ENCODE measurements around the gene PSMB7. TPM values are rescaled to one million over a fixed set of nuclear protein-coding genes. Genes with fewer than 3 reads are reported as not detected.

PSMB7 gene
- total RNA-seq, 1 experiment from 2014 or later: 403 TPM

GRCh38 chr9:124335320-124335707 lies 79.9 kb downstream of the PSMB7 start:
- Histone ChIP-seq H3K27me3 (no peaks in the 10 kb centered on the region), H3K9me3 (replicated peaks) (no peaks in the 10 kb centered on the region), H3K4me1 (peaks cover 25% of the 10 kb centered on the region), H3K27ac (no peak overlapping the region), H3K36me3 (peaks cover 3% of the 10 kb centered on the region; the same call in 1 of the 2 replicates), H3K4me3 (no peak overlapping the region)
- DNase-seq: no peak

- no peak for DNase-seq
- Histone ChIP-seq H3K4me1 (peaks cover 27% of the 10 kb centered on the region), H3K4me3 (no peak overlapping the region), H3K36me3 (peaks cover 3% of the 10 kb centered on the region; the same call in 1 of the 2 replicates), H3K27me3 (no peaks in the 10 kb centered on the region), H3K9me3 (replicated peaks) (no peaks in the 10 kb centered on the region), H3K27ac (no peak overlapping the region)
Measured at GRCh38 chr9:124334568-124335319, 80.5 kb downstream of the PSMB7 start.

GRCh38 chr9:124333203-124333579 lies 82.1 kb downstream of the PSMB7 start:
- no peak for DNase-seq
- Histone ChIP-seq H3K27me3 (no peaks in the 10 kb centered on the region), H3K36me3 (peaks cover 3% of the 10 kb centered on the region), H3K4me1 (peaks cover 29% of the 10 kb centered on the region), H3K9me3 (replicated peaks) (no peaks in the 10 kb centered on the region), H3K4me3 (no peak overlapping the region; the same call in 1 of the 2 replicates), H3K27ac (peak overlapping the region; percentile 78; the same call in 1 of the 2 replicates)

GRCh38 chr9:124332361-124333202 lies 82.7 kb downstream of the PSMB7 start:
- H3K27me3 ChIP-seq: no peaks in the 10 kb centered on the region
- H3K9me3 ChIP-seq (replicated peaks): no peaks in the 10 kb centered on the region
- peaks cover under 1% of the 10 kb centered on the region for H3K36me3 ChIP-seq
- peak overlapping the region; percentile 78 for H3K27ac ChIP-seq
- H3K4me3 ChIP-seq: peak overlapping the region; percentile 35
- peak; percentile 99 for DNase-seq
- H3K4me1 ChIP-seq: peaks cover 29% of the 10 kb centered on the region

- Histone ChIP-seq H3K27me3 (no peaks in the 10 kb centered on the region), H3K27ac (peak overlapping the region; percentile 78), H3K4me3 (no peak overlapping the region), H3K4me1 (peaks cover 29% of the 10 kb centered on the region), H3K9me3 (replicated peaks) (no peaks in the 10 kb centered on the region), H3K36me3 (no peaks in the 10 kb centered on the region; the same call in 1 of the 2 replicates)
- DNase-seq: no peak
Measured at GRCh38 chr9:124331580-124331979, 83.7 kb downstream of the PSMB7 start.

GRCh38 chr9:124330011-124330697 lies 85.1 kb downstream of the PSMB7 start:
- H3K4me3 ChIP-seq: no peak overlapping the region

GRCh38 chr9:124329206-124329792 lies 85.9 kb downstream of the PSMB7 start:
- H3K27ac ChIP-seq: no peak overlapping the region
- no peak overlapping the region for H3K4me3 ChIP-seq
- no peak for DNase-seq
- H3K27me3 ChIP-seq: no peaks in the 10 kb centered on the region
- H3K36me3 ChIP-seq: no peaks in the 10 kb centered on the region; the same call in 1 of the 2 replicates
- H3K9me3 ChIP-seq (replicated peaks): no peaks in the 10 kb centered on the region
- peaks cover 29% of the 10 kb centered on the region for H3K4me1 ChIP-seq

More at GRCh38 chr9:124330011-124330697, 85.1 kb downstream of the PSMB7 start:
- no peaks in the 10 kb centered on the region for H3K27me3 ChIP-seq
- peak; percentile 66 to 70 for DNase-seq
- H3K9me3 ChIP-seq (replicated peaks): no peaks in the 10 kb centered on the region
- H3K27ac ChIP-seq: peak overlapping the region; percentile 23
- no peaks in the 10 kb centered on the region; the same call in 1 of the 2 replicates for H3K36me3 ChIP-seq
- H3K4me1 ChIP-seq: peaks cover 29% of the 10 kb centered on the region

- Histone ChIP-seq H3K36me3 (no peaks in the 10 kb centered on the region; the same call in 1 of the 2 replicates), H3K4me1 (peaks cover 28% of the 10 kb centered on the region)
Measured at GRCh38 chr9:124328285-124328684, 87.0 kb downstream of the PSMB7 start.

GRCh38 chr9:124327491-124327890 lies 87.8 kb downstream of the PSMB7 start:
- peaks cover 25% of the 10 kb centered on the region for H3K4me1 ChIP-seq
- H3K27me3 ChIP-seq: no peaks in the 10 kb centered on the region
- H3K4me3 ChIP-seq: no peak overlapping the region
- no peak for DNase-seq
- H3K36me3 ChIP-seq: no peaks in the 10 kb centered on the region; the same call in 1 of the 2 replicates
- H3K9me3 ChIP-seq (replicated peaks): no peaks in the 10 kb centered on the region
- H3K27ac ChIP-seq: no peak overlapping the region

More at GRCh38 chr9:124328285-124328684, 87.0 kb downstream of the PSMB7 start:
- DNase-seq: no peak
- Histone ChIP-seq H3K9me3 (replicated peaks) (no peaks in the 10 kb centered on the region), H3K27me3 (no peaks in the 10 kb centered on the region), H3K27ac (no peak overlapping the region), H3K4me3 (no peak overlapping the region)

GRCh38 chr9:124326378-124326777 lies 88.9 kb downstream of the PSMB7 start:
- H3K9me3 ChIP-seq (replicated peaks): no peaks in the 10 kb centered on the region
- H3K36me3 ChIP-seq: no peaks in the 10 kb centered on the region; the same call in 1 of the 2 replicates
- H3K27me3 ChIP-seq: no peaks in the 10 kb centered on the region
- no peak overlapping the region for H3K27ac ChIP-seq
- no peak for DNase-seq
- H3K4me3 ChIP-seq: no peak overlapping the region
- peaks cover 24% of the 10 kb centered on the region for H3K4me1 ChIP-seq

- no peaks in the 10 kb centered on the region for H3K27me3 ChIP-seq
- H3K36me3 ChIP-seq: no peaks in the 10 kb centered on the region; the same call in 1 of the 2 replicates
- no peak overlapping the region for H3K4me3 ChIP-seq
- H3K9me3 ChIP-seq (replicated peaks): no peaks in the 10 kb centered on the region
- DNase-seq: no peak
- peaks cover 24% of the 10 kb centered on the region for H3K4me1 ChIP-seq
- H3K27ac ChIP-seq: no peak overlapping the region
Measured at GRCh38 chr9:124325816-124326215, 89.4 kb downstream of the PSMB7 start.

- Histone ChIP-seq H3K9me3 (replicated peaks) (no peaks in the 10 kb centered on the region), H3K27ac (no peak overlapping the region), H3K4me3 (no peak overlapping the region), H3K36me3 (no peaks in the 10 kb centered on the region; the same call in 1 of the 2 replicates), H3K27me3 (no peaks in the 10 kb centered on the region), H3K4me1 (peaks cover 14% of the 10 kb centered on the region)
- no peak for DNase-seq
Measured at GRCh38 chr9:124323904-124324303, 91.3 kb downstream of the PSMB7 start.

- peaks cover 2% of the 10 kb centered on the region; the same call in 1 of the 2 replicates for H3K36me3 ChIP-seq
- peak; percentile 51 to 77 for DNase-seq
- peaks cover 14% of the 10 kb centered on the region for H3K4me1 ChIP-seq
- no peaks in the 10 kb centered on the region for H3K27me3 ChIP-seq
- H3K4me3 ChIP-seq: no peak overlapping the region
- peak overlapping the region; percentile 18; the same call in 1 of the 2 replicates for H3K27ac ChIP-seq
- H3K9me3 ChIP-seq (replicated peaks): no peaks in the 10 kb centered on the region
Measured at GRCh38 chr9:124322618-124323432, 92.4 kb downstream of the PSMB7 start.

All from SJCRH30 (cell line).